BJ (cell line): ENCODE results near the gene TLE1. TPM values are rescaled to one million over a fixed set of nuclear protein-coding genes. Genes with fewer than 3 reads are reported as not detected.

Experiments
- CTCF ChIA-PET: fragments of 350-600 bp; formaldehyde crosslinking; extraction: SDS; loops from one replicate; lab custom pipeline; 2021; ENCODE audit warnings: antibody characterized with exemption, inconsistent platforms; lab: Yijun Ruan, JAX
- POLR2A ChIA-PET: fragments of 300-600 bp; sonication (Branson Sonifier 250); formaldehyde crosslinking; extraction: SDS; loops from one replicate; lab custom pipeline; 2021; ENCODE audit warnings: antibody characterized with exemption; lab: Charles Lee
- DNase-seq: peaks from one replicate; pipeline ENCODE4 v3.0.0-alpha.2; 2011; ENCODE audit warnings: low read depth
- H3K27me3 ChIP-seq: 2 replicates; pipeline ENCODE4 v1.6.0; 2011; ENCODE audit warnings: low read length; ENCODE audit not compliant: control insufficient read depth, insufficient read depth
- H3K36me3 ChIP-seq: 2 replicates; pipeline ENCODE4 v1.5.1; 2011; ENCODE audit warnings: low read length; ENCODE audit not compliant: control insufficient read depth, insufficient read depth
- H3K4me3 ChIP-seq: 2 replicates; pipeline ENCODE4 v1.5.1; 2011; ENCODE audit warnings: low read depth, mild to moderate bottlenecking, control low read depth, low read length
- CTCF ChIP-seq: IDR thresholded peaks from 2 replicates; pipeline ENCODE4 v1.5.1; 2011; ENCODE audit warnings: low read depth, mild to moderate bottlenecking, control low read depth, inconsistent platforms, low read length, moderate library complexity; ENCODE audit not compliant: insufficient read depth
- polyA plus RNA-seq: library from polyadenylated mRNA; depleted of rRNA; stranded (reverse); fragments of >200 nt; gene quantifications from 2 replicates; pipeline ENCODE4 v1.2.3, GENCODE V29; 2011

TLE1 gene
- polyA plus RNA-seq, 1 experiment: 9.6 TPM

- Histone ChIP-seq H3K4me3 (no peak overlapping the region), H3K36me3 (no peaks in the 10 kb centered on the region), H3K27me3 (no peaks in the 10 kb centered on the region)
- POLR2A ChIA-PET: interaction anchor here (0.5 kb wide), 1 partner anchor 564 kb away, joined by 3 read pairs; no protein-coding TSS in a partner anchor
- CTCF ChIA-PET: no interaction called here
- TF ChIP-seq CTCF: no peak
- peak; percentile 72 for DNase-seq
Measured at GRCh38 chr9:81619353-81620001, 69.9 kb downstream of the TLE1 start.

- DNase-seq: no peak
- TF ChIP-seq CTCF: no peak
- Histone ChIP-seq H3K36me3 (no peaks in the 10 kb centered on the region), H3K27me3 (no peaks in the 10 kb centered on the region), H3K4me3 (no peak overlapping the region)
- CTCF ChIA-PET: no interaction called here
- POLR2A ChIA-PET: no interaction called here
Measured at GRCh38 chr9:81618923-81619322, 70.4 kb downstream of the TLE1 start.

- Histone ChIP-seq H3K36me3 (peaks cover 3% of the 10 kb centered on the region; the same call in 1 of the 2 replicates), H3K4me3 (no peak overlapping the region), H3K27me3 (no peaks in the 10 kb centered on the region)
- TF ChIP-seq CTCF: no peak
- ChIA-PET POLR2A (no interaction called here), CTCF (interaction anchor here (0.5 to 0.6 kb wide), 2 partner anchors 93 to 120 kb away, joined by 4 to 6 read pairs; no protein-coding TSS in a partner anchor)
- no peak for DNase-seq
Measured at GRCh38 chr9:81616141-81616540, 73.2 kb downstream of the TLE1 start.

GRCh38 chr9:81614335-81614734 lies 75.0 kb downstream of the TLE1 start:
- ChIA-PET POLR2A (no interaction called here), CTCF (interaction anchor here (0.5 to 2.0 kb wide), 2 partner anchors 10 to 78 kb away, joined by 3 to 4 read pairs; no protein-coding TSS in a partner anchor)
- no peak for TF ChIP-seq CTCF
- no peaks in the 10 kb centered on the region for H3K27me3 ChIP-seq
- peaks cover 3% of the 10 kb centered on the region; the same call in 1 of the 2 replicates for H3K36me3 ChIP-seq
- H3K4me3 ChIP-seq: no peak overlapping the region
- no peak for DNase-seq

- POLR2A ChIA-PET: no interaction called here
- Histone ChIP-seq H3K4me3 (peak overlapping the region; percentile 27), H3K36me3 (peaks cover 3% of the 10 kb centered on the region; the same call in 1 of the 2 replicates), H3K27me3 (no peaks in the 10 kb centered on the region)
- CTCF ChIA-PET: interaction anchor here (0.5 to 2.0 kb wide), 3 partner anchors 11 to 1161 kb away, joined by 3 to 4 read pairs (median 3); no protein-coding TSS in a partner anchor
- DNase-seq: peak; percentile 87
- TF ChIP-seq CTCF: no peak
Measured at GRCh38 chr9:81613002-81613812, 76.1 kb downstream of the TLE1 start.
